Ovary (tissue), 9 donors: ENCODE data around the gene S100A5. TPM values are rescaled to one million over a fixed set of nuclear protein-coding genes. Genes with fewer than 3 reads are reported as not detected.

Experiments used
- DNase-seq, 5 donors: peaks; one replicate each; pipeline ENCODE4 v3.0.0-alpha.2; 2019 to 2020
- H3K27ac ChIP-seq, 2 donors: fragments of 200-600 bp; one replicate each; pipeline versions ENCODE4 v1.5.1 to v1.8.0; 2019 to 2022
- H3K27me3 ChIP-seq: fragments of 200-600 bp; one replicate; pipeline ENCODE4 v1.8.0; 2022
- H3K36me3 ChIP-seq: fragments of 200-600 bp; sonication (generic); one replicate; pipeline ENCODE4 v1.5.1; 2019
- H3K4me1 ChIP-seq: one replicate; pipeline ENCODE4 v1.8.1; 2013; ENCODE audit warnings: mild to moderate bottlenecking, moderate library complexity; ENCODE audit not compliant: insufficient read depth
- H3K4me3 ChIP-seq: fragments of 200-600 bp; sonication (generic); one replicate; pipeline ENCODE4 v1.5.1; 2017
- H3K9me3 ChIP-seq, 2 donors: fragments of 200-600 bp in 1 of 2; sonication (generic) in 1 of 2; one replicate each; pipeline versions ENCODE4 v1.5.1 to v1.8.1; 2013 to 2019; ENCODE audit warnings: mild to moderate bottlenecking in 1 of 2, moderate library complexity in 1 of 2
- EP300 ChIP-seq: sonication (generic); formaldehyde crosslinking; IDR thresholded peaks from one replicate; pipeline ENCODE4 v1.6.1; 2017; ENCODE audit warnings: antibody characterized with exemption
- POLR2A ChIP-seq: fragments of 450-650 bp; IDR thresholded peaks from one replicate; pipeline ENCODE4 v1.6.1; 2017; ENCODE audit warnings: antibody characterized with exemption, mild to moderate bottlenecking, moderate library complexity
- WGBS, 3 donors: extraction: QIAGEN DNeasy Blood & Tissue Kit in 1 of 3; methylation state at CpG; one replicate each; pipeline versions ENCODE4 v1.1.5 to v1.1.7; 2013 to 2017; 5-methylcytosine and 5-hydroxymethylcytosine counted together
- intact Hi-C, 4 donors: fragments of 100-400 bp; cut with DNase I; formaldehyde crosslinking; loops; one replicate each; pipeline versions ENCODE4 v1.11.0 to v1.15.1; 2022 to 2023
- polyA plus RNA-seq, 2 donors: library from polyadenylated mRNA; stranded (reverse); fragments of 200-250 nt in 1 of 2; fragments of 350-450 nt in 1 of 2; fragmentation: Illumina TruSeq in 1 of 2; extraction: RNeasy Lipid Tissue Mini Kit (QIAGEN cat#74804) in 1 of 2; gene quantifications; one replicate each; pipeline ENCODE4 v1.2.3, GENCODE V29; 2013 to 2014
- total RNA-seq, 7 donors: library from RNA; depleted of rRNA in 2 of 7; stranded (reverse); fragments of >200 nt in 2 of 7; fragmentation: NEBNext Ultra II Directional in 3 of 7; extraction: Animal tissue kit (Norgen Biotek cat#: 25700) in 3 of 7; gene quantifications; one replicate each; pipeline versions ENCODE4 v1.1.0 to v1.2.4, GENCODE V29; 2016 to 2023
- TF ChIP-seq, protein P1 (sequence below), 3 donors: fragments of 450-650 bp in 2 of 3; fragments of 200-600 bp in 1 of 3; IDR thresholded peaks; one replicate each; pipeline versions ENCODE4 v1.5.1 to v1.8.0; 2016 to 2022; ENCODE audit warnings: antibody characterized with exemption in 3 of 3, mild to moderate bottlenecking in 1 of 3
- donor health status: DM: no; HTN: no; CAD: no; lungs with moderate emphysema.
- donor health status: DM: no; HTN: no; CAD: no.
- donor health status: Bipolar disorder and iron deficiency.
- donor health status: DM: yes; HTN: yes; CAD: no.
- donor health status: DM: no; HTN: no; CAD: no.
- donor health status: DM: yes; HTN: yes; CAD: no.

Gene S100A5
- total and polyA plus RNA-seq, 9 donors, result not detected

GRCh38 chr1:153556348-153556747 is 15.6 kb upstream of the S100A5 start:
- Histone ChIP-seq H3K4me1 (peaks cover 14% of the 10 kb centered on the region), H3K27ac (no peak overlapping the region), H3K9me3 (no peaks in the 10 kb centered on the region), H3K36me3 (no peaks in the 10 kb centered on the region), H3K4me3 (no peak overlapping the region), H3K27me3 (no peaks in the 10 kb centered on the region)
- WGBS, 3 donors, result 94 to 100% (median 97%) methylated on average over 1 of the region's 1 CpG
- no peak for DNase-seq
- intact Hi-C loops, result loop anchor here in 1 of 4 donors (10.0 kb wide), 1 partner anchor 408 kb away; the partner anchor contains the start of genes CREB3L4 and SLC39A1
- TF ChIP-seq, protein P1, sequence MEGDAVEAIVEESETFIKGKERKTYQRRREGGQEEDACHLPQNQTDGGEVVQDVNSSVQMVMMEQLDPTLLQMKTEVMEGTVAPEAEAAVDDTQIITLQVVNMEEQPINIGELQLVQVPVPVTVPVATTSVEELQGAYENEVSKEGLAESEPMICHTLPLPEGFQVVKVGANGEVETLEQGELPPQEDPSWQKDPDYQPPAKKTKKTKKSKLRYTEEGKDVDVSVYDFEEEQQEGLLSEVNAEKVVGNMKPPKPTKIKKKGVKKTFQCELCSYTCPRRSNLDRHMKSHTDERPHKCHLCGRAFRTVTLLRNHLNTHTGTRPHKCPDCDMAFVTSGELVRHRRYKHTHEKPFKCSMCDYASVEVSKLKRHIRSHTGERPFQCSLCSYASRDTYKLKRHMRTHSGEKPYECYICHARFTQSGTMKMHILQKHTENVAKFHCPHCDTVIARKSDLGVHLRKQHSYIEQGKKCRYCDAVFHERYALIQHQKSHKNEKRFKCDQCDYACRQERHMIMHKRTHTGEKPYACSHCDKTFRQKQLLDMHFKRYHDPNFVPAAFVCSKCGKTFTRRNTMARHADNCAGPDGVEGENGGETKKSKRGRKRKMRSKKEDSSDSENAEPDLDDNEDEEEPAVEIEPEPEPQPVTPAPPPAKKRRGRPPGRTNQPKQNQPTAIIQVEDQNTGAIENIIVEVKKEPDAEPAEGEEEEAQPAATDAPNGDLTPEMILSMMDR (IDR thresholded peaks at IDR 0.05), result no peak
- no peak for TF ChIP-seq EP300
- TF ChIP-seq POLR2A, result no peak

- intact Hi-C loops, result loop anchor here in 1 of 4 donors (10.0 kb wide), 1 partner anchor 411 kb away; the partner anchor contains the start of genes CREB3L4 and SLC39A1
- Histone ChIP-seq H3K4me3 (no peak overlapping the region), H3K27me3 (no peaks in the 10 kb centered on the region), H3K4me1 (peaks cover 16% of the 10 kb centered on the region), H3K36me3 (no peaks in the 10 kb centered on the region), H3K9me3 (no peaks in the 10 kb centered on the region), H3K27ac (peak overlapping the region in 1 of 2 donors; percentile 66)
- 7 to 27% (median 27%) methylated on average over 2 of the region's 2 CpGs for WGBS, 3 donors
- TF ChIP-seq, protein P1 (IDR thresholded peaks at IDR 0.05), result no peak
- TF ChIP-seq POLR2A, result no peak
- TF ChIP-seq EP300, result no peak
- peak in 1 of 5 donors; percentile 44 for DNase-seq
Observed at GRCh38 chr1:153553830-153554541, 13.3 kb upstream of the S100A5 start.

DNA sequence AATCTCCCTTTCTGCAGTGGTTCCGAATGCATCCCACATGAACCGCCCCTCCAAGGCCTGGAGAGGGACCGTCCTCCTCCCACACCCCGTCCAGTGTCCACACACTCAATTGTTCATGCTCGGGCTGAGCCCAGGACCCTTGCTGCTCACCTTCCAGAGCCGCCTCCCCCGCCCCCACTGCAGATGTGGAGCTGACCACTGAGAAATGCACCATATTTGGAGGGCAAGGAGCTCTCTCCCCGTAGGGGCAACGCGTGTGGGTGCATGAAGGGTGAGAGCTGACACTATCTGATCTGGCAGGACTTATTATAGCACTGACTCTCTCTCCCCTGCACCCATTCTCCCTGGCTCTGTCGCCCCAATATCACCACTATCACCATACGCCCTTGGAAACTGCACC is 12.4 kb upstream of the S100A5 start:
- no peaks in the 10 kb centered on the region for H3K36me3 ChIP-seq
- DNase-seq, result peak in 1 of 5 donors; percentile 20
- intact Hi-C loops, result loop anchor here in 1 of 4 donors (10.0 kb wide), 1 partner anchor 412 kb away; the partner anchor contains the start of genes CREB3L4 and SLC39A1
- peak overlapping the region in 1 of 2 donors; percentile 66 for H3K27ac ChIP-seq
- TF ChIP-seq, protein P1 (IDR thresholded peaks at IDR 0.05), result no peak
- TF ChIP-seq POLR2A (no peak), EP300 (no peak)
- H3K4me3 ChIP-seq, result no peak overlapping the region
- H3K9me3 ChIP-seq, result no peaks in the 10 kb centered on the region
- WGBS, 3 donors, result 81 to 84% (median 83%) methylated on average over 12 of the region's 12 CpGs
- peaks cover 22% of the 10 kb centered on the region for H3K4me1 ChIP-seq
- no peaks in the 10 kb centered on the region for H3K27me3 ChIP-seq

DNA sequence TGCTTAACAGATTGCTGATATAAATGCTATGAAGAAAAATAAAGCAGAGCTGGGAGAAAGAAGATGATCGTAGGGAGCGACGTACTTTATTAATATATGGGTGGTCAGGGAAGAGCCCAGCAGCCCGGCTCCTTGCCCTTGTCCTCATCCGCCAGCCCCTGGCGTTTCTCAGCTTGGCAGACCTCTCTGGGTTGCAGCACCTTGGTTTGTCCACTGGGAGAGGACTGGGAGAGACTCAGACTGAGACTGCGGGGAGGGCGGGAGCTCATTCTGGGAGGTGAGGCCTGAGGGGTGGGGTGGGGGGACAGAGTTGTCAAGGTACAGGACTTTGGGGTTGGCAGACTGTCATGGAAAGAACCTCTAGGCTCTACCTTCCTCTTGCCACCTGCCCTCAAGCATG is 11.6 kb upstream of the S100A5 start:
- intact Hi-C loops, result loop anchor here in 1 of 4 donors (10.0 kb wide), 1 partner anchor 412 kb away; the partner anchor contains the start of genes CREB3L4 and SLC39A1
- no peaks in the 10 kb centered on the region for H3K27me3 ChIP-seq
- TF ChIP-seq, protein P1 (IDR thresholded peaks at IDR 0.05), result no peak
- TF ChIP-seq POLR2A (no peak), EP300 (no peak)
- WGBS, 3 donors, result 88 to 94% (median 92%) methylated on average over 8 of the region's 8 CpGs
- H3K4me3 ChIP-seq, result no peak overlapping the region
- H3K9me3 ChIP-seq, result no peaks in the 10 kb centered on the region
- H3K27ac ChIP-seq, result no peak overlapping the region
- H3K36me3 ChIP-seq, result no peaks in the 10 kb centered on the region
- peak in 1 of 5 donors; percentile 21 for DNase-seq
- peaks cover 23% of the 10 kb centered on the region for H3K4me1 ChIP-seq
